Measurements from ENCODE around the gene CNRIP1. TPM values are rescaled to one million over a fixed set of nuclear protein-coding genes. Genes with fewer than 3 reads are reported as not detected.
"Not testable (repeated sequence)": the region's sequence is repeated elsewhere in the genome, so short reads cannot be mapped to it uniquely, and the experiment has no call there.

The CNRIP1 gene
- total RNA-seq, 1 donor from 2014 or later, result 21.8 TPM

DNA sequence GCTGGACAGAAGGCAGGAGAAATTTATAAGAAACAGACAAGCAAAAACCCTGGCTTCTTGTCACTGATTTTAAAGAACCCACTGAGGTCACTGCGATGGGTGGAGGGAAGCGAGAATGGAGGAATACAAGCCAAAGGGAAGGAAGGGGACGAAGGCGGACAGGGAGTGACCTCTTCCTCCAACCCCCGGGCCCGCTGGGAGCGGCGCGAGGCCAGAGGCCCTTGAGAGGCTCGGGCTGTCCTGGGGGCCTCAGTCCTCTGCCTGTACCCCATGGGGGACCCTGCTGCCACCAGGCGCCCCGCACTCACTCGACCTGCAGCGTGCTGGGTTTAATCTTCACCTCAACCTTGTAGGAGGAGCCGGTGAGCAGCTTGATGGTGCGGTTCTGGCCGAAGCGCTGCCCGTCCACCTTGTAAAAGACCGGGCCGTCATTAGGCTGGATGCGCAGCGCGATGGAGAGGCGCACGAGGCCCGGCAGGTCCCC, 793 bp downstream of the CNRIP1 start:
- Mint-ChIP-seq H3K4me3 (ENCODE audit: unreplicated experiment) (peak overlapping the region; percentile 98), H3K9me3 (ENCODE audit: unreplicated experiment) (no peaks in the 10 kb centered on the region), H3K27ac (ENCODE audit: unreplicated experiment) (peak overlapping the region; percentile 74), H3K4me1 (ENCODE audit: unreplicated experiment) (peaks cover 18% of the 10 kb centered on the region), H3K27me3 (ENCODE audit: unreplicated experiment) (peaks cover 6% of the 10 kb centered on the region), H3K36me3 (ENCODE audit: low read depth, unreplicated experiment) (peaks cover 5% of the 10 kb centered on the region)
- DNase-seq (ENCODE audit: low spot score), result peak; percentile 37
- TF ChIP-seq, protein P1, sequence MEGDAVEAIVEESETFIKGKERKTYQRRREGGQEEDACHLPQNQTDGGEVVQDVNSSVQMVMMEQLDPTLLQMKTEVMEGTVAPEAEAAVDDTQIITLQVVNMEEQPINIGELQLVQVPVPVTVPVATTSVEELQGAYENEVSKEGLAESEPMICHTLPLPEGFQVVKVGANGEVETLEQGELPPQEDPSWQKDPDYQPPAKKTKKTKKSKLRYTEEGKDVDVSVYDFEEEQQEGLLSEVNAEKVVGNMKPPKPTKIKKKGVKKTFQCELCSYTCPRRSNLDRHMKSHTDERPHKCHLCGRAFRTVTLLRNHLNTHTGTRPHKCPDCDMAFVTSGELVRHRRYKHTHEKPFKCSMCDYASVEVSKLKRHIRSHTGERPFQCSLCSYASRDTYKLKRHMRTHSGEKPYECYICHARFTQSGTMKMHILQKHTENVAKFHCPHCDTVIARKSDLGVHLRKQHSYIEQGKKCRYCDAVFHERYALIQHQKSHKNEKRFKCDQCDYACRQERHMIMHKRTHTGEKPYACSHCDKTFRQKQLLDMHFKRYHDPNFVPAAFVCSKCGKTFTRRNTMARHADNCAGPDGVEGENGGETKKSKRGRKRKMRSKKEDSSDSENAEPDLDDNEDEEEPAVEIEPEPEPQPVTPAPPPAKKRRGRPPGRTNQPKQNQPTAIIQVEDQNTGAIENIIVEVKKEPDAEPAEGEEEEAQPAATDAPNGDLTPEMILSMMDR (IDR thresholded peaks at IDR 0.05; ENCODE audit: unreplicated experiment), result no peak

DNA sequence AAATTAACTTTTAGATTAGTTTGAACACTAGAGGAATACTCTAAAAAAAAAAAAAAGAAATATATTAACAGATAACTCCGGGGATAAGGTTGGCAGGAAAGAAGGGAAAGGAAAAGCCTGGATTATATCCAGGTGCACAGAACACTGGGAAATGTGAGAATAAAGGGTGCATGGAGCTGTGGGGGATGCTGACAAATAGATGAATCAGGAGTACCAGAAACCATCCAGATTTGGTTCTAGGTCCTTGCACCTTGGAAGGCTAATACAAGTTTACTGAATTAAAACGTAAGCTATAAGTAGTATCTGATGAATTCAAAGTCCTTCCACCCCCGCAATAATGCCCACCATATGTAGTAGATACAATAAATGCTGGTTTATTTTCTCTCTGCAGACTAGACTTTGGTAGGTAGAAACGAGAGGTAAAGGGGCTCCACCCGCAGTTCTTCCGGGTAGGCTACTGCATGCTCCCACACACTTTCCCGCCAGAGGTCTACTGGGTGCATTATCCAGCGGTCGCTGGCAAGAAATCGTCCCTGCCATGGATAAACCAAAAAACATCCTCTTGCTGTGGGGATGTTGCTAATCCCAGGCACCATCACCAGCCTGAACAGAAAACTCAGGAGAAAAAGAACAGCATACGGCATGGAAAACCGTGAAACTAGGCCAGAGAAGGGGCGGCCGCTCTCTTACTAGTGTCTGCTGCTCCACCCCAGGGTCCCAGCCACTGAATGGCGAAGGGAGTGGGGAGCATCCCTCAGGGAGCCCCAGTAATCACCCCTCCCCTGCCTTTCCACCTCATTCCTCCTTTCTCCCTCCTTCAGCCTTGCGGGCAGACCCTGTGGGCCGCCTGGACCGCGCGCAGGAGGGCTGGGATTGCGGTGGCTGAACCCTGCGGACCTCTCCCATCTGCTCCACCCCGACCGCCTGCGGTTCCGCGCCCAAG, 1.5 kb downstream of the CNRIP1 start:
- Mint-ChIP-seq H3K9me3 (ENCODE audit: unreplicated experiment) (no peaks in the 10 kb centered on the region), H3K4me1 (ENCODE audit: unreplicated experiment) (peaks cover 18% of the 10 kb centered on the region), H3K27me3 (ENCODE audit: unreplicated experiment) (peaks cover 6% of the 10 kb centered on the region), H3K4me3 (ENCODE audit: unreplicated experiment) (peak overlapping the region; percentile 98), H3K27ac (ENCODE audit: unreplicated experiment) (peak overlapping the region; percentile 74), H3K36me3 (ENCODE audit: low read depth, unreplicated experiment) (peaks cover 5% of the 10 kb centered on the region)
- DNase-seq (ENCODE audit: low spot score), result peak; percentile 33
- TF ChIP-seq, protein P1 (IDR thresholded peaks at IDR 0.05; ENCODE audit: unreplicated experiment), result no peak

DNA sequence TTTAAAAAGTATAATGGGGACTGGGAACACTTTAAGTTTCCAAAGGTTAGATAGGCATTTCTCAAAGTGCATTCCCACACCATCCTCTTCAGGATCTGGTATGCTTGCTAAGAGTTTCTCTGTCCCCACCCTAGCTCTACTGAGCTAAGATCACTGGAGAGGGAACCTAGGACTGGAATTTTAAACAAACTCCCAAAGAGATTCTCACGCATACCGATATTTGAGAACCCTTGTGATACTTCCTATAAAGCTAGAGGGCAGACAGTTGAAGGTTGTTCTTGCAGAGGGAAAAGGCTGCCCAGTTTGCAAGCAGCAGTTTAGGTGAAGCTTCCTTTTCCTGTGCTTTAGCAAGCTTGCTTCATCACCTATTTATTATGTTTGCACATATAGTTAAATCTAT, 3.6 kb downstream of the CNRIP1 start:
- peaks cover 5% of the 10 kb centered on the region for H3K36me3 Mint-ChIP-seq (ENCODE audit: low read depth, unreplicated experiment)
- H3K4me3 Mint-ChIP-seq (ENCODE audit: unreplicated experiment), result no peak overlapping the region
- H3K27ac Mint-ChIP-seq (ENCODE audit: unreplicated experiment), result no peak overlapping the region
- DNase-seq (ENCODE audit: low spot score), result no peak
- peaks cover 18% of the 10 kb centered on the region for H3K4me1 Mint-ChIP-seq (ENCODE audit: unreplicated experiment)
- H3K27me3 Mint-ChIP-seq (ENCODE audit: unreplicated experiment), result peaks cover 6% of the 10 kb centered on the region
- H3K9me3 Mint-ChIP-seq (ENCODE audit: unreplicated experiment), result no peaks in the 10 kb centered on the region
- TF ChIP-seq, protein P1 (IDR thresholded peaks at IDR 0.05; ENCODE audit: unreplicated experiment), result no peak

DNA sequence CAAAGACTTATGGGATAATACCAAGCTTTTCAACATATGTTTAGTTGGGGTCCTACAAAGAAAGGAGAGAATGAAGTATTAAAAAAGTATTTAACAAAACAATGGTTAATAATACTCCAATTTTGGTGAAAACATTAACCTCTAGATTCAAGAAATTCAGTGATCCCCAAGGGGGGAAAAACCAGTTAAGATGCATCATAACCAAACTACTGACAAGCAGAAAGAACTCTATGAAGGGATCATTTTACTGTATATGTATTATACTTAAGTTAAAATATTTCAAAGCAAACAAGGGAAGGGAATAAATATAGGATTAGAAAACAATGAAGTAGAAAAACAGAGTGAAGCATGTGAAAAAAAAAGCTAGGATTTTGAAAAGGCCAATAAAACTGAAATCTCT, 8.7 kb downstream of the CNRIP1 start:
- Mint-ChIP-seq H3K9me3 (ENCODE audit: unreplicated experiment) (no peaks in the 10 kb centered on the region), H3K4me3 (ENCODE audit: unreplicated experiment) (no peak overlapping the region), H3K36me3 (ENCODE audit: low read depth, unreplicated experiment) (peaks cover 3% of the 10 kb centered on the region), H3K27ac (ENCODE audit: unreplicated experiment) (no peak overlapping the region), H3K27me3 (ENCODE audit: unreplicated experiment) (no peaks in the 10 kb centered on the region), H3K4me1 (ENCODE audit: unreplicated experiment) (peaks cover 3% of the 10 kb centered on the region)
- TF ChIP-seq, protein P1 (IDR thresholded peaks at IDR 0.05; ENCODE audit: unreplicated experiment), result no peak
- DNase-seq (ENCODE audit: low spot score), result no peak

DNA sequence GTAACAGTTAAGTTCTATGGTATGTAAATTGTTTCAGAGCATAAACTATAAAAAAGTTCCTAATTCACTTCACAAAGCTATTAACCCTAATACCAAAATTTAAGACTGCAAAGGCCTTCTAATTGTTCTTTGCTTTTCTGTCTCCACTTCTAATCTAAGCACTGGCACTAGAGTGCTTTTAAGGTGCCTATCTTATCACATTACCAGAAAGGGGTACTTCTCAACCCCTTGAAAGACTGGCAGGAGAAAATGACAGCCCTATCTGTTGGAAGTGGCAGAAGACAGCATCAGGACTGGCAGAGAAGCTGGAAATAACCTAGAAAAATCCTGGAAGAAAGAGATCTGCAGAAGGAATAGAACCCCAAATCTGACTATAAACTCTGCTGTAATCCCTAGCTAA, 10.3 kb downstream of the CNRIP1 start:
- Mint-ChIP-seq H3K9me3 (ENCODE audit: unreplicated experiment) (no peaks in the 10 kb centered on the region), H3K27ac (ENCODE audit: unreplicated experiment) (no peak overlapping the region), H3K27me3 (ENCODE audit: unreplicated experiment) (no peaks in the 10 kb centered on the region), H3K36me3 (ENCODE audit: low read depth, unreplicated experiment) (no peaks in the 10 kb centered on the region), H3K4me3 (ENCODE audit: unreplicated experiment) (no peak overlapping the region), H3K4me1 (ENCODE audit: unreplicated experiment) (no peaks in the 10 kb centered on the region)
- TF ChIP-seq, protein P1 (IDR thresholded peaks at IDR 0.05; ENCODE audit: unreplicated experiment), result no peak
- DNase-seq (ENCODE audit: low spot score), result no peak

DNA sequence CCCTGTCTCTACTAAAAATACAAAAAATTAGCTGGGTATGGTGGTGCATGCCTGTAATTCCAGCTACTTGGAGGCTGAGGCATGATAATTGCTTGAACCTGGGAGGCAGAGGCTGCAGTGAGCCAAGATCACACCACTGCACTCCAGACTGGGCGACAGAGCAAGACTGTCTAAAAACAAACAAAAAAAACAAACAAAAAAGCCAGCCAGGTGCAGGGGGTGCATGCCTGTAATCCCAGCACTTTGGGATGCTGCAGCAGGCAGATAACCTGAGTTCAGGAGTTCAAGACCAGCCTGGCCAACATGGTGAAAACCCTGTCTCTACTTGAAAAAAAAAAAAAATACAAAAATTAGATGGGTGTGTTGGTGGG, 15.9 kb downstream of the CNRIP1 start:
- not testable (repeated sequence) for H3K4me1 Mint-ChIP-seq (ENCODE audit: unreplicated experiment); DNase-seq (ENCODE audit: low spot score); H3K4me3 Mint-ChIP-seq (ENCODE audit: unreplicated experiment); H3K27me3 Mint-ChIP-seq (ENCODE audit: unreplicated experiment); H3K9me3 Mint-ChIP-seq (ENCODE audit: unreplicated experiment); H3K27ac Mint-ChIP-seq (ENCODE audit: unreplicated experiment); H3K36me3 Mint-ChIP-seq (ENCODE audit: low read depth, unreplicated experiment)

All from endothelial cell (in vitro differentiated cells).